IPS-15b (cell line): Measurements from ENCODE around the gene TSR2.

Source experiments
- H3K27me3 ChIP-seq: one replicate; pipeline ENCODE4 v1.6.1; 2013; ENCODE audit warnings: low read length; ENCODE audit not compliant: control insufficient read depth, insufficient read depth
- H3K36me3 ChIP-seq: one replicate; pipeline ENCODE4 v1.6.1; 2013; ENCODE audit warnings: low read length; ENCODE audit not compliant: control insufficient read depth, insufficient read depth
- H3K4me1 ChIP-seq: one replicate; pipeline ENCODE4 v1.6.1; 2013; ENCODE audit warnings: mild to moderate bottlenecking, low read length; ENCODE audit not compliant: control insufficient read depth, insufficient read depth
- H3K4me3 ChIP-seq: one replicate; pipeline ENCODE4 v1.5.1; 2013; ENCODE audit warnings: low read depth, low read length
- H3K9ac ChIP-seq: one replicate; pipeline ENCODE4 v1.6.1; 2013; ENCODE audit warnings: low read depth, mild to moderate bottlenecking, low read length
- H3K9me3 ChIP-seq: one replicate; pipeline ENCODE4 v1.6.1; 2013; ENCODE audit warnings: mild to moderate bottlenecking, low read length; ENCODE audit not compliant: control insufficient read depth, insufficient read depth

Gene TSR2

DNA sequence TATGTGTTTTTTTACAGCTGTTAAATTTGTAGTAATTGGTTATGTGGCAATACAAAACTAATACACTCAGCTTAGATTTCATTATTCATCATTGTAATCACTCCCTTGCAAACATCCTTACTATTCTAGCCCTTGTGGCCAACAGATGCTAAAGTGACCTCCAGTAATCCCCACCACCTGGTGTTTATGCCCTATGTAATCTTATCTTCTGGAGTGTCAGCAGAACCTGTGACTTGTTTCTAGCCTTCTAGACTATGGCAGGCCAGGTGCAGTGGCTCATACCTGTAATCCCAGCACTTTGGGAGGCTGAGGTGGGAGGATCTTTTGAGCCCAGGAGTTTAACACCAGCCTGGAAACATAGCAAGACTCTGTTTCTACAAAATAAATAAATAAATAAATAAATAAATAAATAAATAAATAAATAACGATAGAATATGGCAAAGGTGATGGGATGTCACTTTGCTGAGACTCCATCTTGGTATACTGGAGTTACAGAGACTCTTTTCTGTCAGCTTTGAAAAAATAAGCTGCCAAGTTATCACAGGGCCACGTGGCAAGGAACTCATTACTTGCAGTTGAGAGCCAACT, 12.3 kb upstream of the TSR2 start:
- Histone ChIP-seq H3K27me3 (no peaks in the 10 kb centered on the region), H3K9ac (no peak overlapping the region), H3K4me3 (no peak overlapping the region), H3K4me1 (no peaks in the 10 kb centered on the region), H3K9me3 (no peaks in the 10 kb centered on the region), H3K36me3 (no peaks in the 10 kb centered on the region)

DNA sequence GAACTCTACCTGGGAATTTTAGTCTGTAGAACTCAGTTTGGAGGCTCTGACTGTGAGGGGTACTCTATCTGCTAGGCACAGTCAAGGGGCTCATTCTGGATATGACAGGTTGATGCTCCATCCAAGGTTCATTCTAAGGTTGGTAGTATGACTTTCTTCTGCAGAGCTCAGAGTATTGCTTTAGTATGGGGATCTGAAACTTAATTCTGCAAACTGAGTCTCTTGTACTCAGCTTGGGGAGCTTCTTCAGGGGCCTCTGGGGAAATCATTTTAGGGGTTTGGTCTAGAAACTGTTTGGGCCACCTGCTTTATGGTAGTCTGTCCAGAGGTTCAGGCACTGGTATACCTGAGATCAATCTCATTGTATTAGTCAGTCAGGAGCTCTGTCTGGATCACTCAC, 9.7 kb upstream of the TSR2 start:
- Histone ChIP-seq H3K9ac (no peak overlapping the region), H3K4me3 (no peak overlapping the region), H3K9me3 (no peaks in the 10 kb centered on the region), H3K36me3 (no peaks in the 10 kb centered on the region), H3K4me1 (no peaks in the 10 kb centered on the region), H3K27me3 (no peaks in the 10 kb centered on the region)

DNA sequence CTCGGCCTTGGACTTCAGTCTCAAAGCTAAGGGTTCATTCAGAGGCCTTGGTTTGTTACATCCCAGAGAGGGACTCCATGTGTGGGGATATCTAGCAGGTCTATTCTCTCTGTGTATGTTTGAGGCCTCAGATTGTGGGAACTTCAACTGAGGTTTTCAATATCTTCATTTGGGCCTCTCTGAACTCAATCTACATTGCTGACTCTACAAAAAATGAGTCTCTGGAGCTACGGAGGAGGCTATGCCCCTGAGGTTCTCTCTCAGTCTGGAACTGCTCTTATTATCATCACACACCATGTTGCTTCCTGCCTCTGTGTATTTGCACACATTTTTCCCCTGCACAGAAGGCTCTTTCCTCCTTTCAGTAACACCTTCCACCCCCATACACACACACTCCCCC, 5.1 kb upstream of the TSR2 start:
- H3K4me1 ChIP-seq = no peaks in the 10 kb centered on the region
- H3K36me3 ChIP-seq = no peaks in the 10 kb centered on the region
- no peak overlapping the region for H3K4me3 ChIP-seq
- H3K27me3 ChIP-seq = no peaks in the 10 kb centered on the region
- no peak overlapping the region for H3K9ac ChIP-seq
- no peaks in the 10 kb centered on the region for H3K9me3 ChIP-seq

DNA sequence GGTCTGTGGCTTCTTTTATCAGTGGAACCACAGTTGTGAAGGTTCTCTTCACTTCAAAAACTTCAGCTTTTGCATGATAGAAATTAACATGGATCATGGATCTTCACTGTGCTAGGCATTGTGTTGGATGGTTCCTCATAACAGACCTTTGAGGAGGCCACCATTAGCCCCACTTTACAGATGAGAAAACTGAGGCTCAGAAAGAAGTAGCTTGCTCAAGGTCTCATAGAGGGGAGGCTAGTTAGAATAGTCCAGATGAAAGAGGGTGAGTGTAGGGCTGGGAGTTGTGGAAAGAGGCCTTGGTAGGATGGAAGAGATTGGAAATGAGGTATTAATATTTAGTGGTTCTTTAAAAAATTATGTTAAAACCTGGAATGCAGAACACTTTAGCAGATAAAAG, 2.6 kb downstream of the TSR2 start:
- H3K36me3 ChIP-seq = peaks cover 9% of the 10 kb centered on the region
- H3K9me3 ChIP-seq = no peaks in the 10 kb centered on the region
- H3K4me1 ChIP-seq = no peaks in the 10 kb centered on the region
- H3K9ac ChIP-seq = no peak overlapping the region
- H3K4me3 ChIP-seq = no peak overlapping the region
- H3K27me3 ChIP-seq = no peaks in the 10 kb centered on the region

DNA sequence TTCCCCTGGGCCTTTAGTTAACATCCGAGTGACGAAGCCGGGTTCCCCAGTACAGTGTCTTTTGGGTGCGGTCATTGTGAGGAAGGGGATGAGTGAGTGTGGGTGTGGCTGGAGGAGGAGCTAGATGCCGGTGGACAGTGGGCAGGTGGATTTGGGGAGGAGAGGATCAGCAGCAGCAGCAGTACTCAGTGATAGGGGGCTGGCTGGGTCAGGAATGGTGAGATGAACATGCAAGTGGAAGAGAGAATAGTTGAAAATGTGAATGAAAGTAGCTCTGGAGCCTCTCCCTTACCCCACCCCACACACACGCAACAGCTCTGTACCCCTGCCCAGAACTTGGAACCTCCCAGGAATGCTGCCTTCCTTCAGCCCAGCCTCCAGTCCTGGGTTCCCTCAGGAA, 4.5 kb downstream of the TSR2 start:
- Histone ChIP-seq H3K36me3 (peaks cover 14% of the 10 kb centered on the region), H3K9me3 (no peaks in the 10 kb centered on the region), H3K4me3 (no peak overlapping the region), H3K4me1 (no peaks in the 10 kb centered on the region), H3K9ac (no peak overlapping the region), H3K27me3 (no peaks in the 10 kb centered on the region)

DNA sequence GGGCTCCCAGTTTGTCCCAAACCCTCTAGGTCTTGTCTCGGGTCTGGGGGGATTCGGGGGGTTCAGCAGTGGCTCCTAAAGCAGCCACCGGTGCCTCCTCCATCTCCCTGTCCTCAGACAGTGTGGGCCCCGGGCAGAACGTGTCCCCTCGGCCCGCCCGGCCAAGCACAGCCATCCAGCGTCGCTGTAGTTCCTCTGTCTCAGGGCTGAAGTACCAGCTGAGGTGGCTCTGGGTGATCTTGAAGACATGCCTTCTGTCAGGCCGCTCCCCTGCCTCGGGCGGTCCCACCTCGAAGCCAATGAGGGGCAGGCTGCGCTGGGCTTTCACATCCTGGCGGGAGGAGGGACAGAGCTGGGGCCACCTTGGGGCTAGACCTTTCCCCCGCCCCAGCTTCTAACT, 5.9 kb downstream of the TSR2 start:
- Histone ChIP-seq H3K9me3 (no peaks in the 10 kb centered on the region), H3K27me3 (no peaks in the 10 kb centered on the region), H3K9ac (no peak overlapping the region), H3K4me1 (no peaks in the 10 kb centered on the region), H3K4me3 (no peak overlapping the region), H3K36me3 (peaks cover 14% of the 10 kb centered on the region)

DNA sequence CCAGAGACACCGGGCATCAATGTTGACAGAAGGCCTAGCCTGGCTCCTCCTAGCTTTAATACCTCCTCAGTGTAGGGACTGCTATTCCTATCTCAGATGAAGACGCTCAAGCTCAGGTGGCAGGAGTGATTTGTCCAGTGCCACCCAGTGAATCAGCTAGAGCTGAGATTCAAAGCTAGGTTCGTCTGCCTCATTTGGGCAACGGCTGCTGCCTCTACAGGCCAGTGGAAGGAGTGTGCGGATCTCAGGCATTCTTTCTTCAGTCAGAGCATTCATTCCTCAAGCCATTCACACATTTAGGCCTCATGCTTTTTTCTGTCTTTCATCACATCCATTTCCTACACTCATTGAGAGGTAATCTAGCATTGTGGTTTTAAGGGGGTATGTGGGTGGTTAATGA, 7.3 kb downstream of the TSR2 start:
- H3K9ac ChIP-seq = no peak overlapping the region
- no peak overlapping the region for H3K4me3 ChIP-seq
- H3K36me3 ChIP-seq = peaks cover 14% of the 10 kb centered on the region
- H3K9me3 ChIP-seq = no peaks in the 10 kb centered on the region
- no peaks in the 10 kb centered on the region for H3K27me3 ChIP-seq
- no peaks in the 10 kb centered on the region for H3K4me1 ChIP-seq

DNA sequence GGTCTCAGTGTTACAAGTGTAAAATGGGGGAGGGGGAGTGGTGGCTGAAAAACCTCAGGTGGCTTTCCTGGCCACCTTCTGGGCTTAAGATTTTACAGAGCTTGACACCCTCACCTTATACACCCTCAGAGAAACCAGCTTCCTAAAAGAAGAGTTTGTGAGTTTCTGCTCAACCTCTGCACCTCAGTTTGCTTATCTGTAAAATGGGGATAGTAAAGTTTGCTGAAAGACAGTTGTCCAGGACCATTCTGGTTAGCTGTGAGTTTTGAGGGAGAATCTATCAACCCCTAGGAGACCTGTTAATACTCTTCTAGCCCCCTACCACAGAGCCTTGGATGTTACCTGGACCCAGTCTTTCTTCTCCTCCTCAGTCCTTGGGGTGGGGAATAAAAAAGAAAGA, 9.7 kb downstream of the TSR2 start:
- Histone ChIP-seq H3K9me3 (no peaks in the 10 kb centered on the region), H3K9ac (no peak overlapping the region), H3K4me3 (no peak overlapping the region), H3K27me3 (no peaks in the 10 kb centered on the region), H3K36me3 (peaks cover 13% of the 10 kb centered on the region), H3K4me1 (no peaks in the 10 kb centered on the region)

DNA sequence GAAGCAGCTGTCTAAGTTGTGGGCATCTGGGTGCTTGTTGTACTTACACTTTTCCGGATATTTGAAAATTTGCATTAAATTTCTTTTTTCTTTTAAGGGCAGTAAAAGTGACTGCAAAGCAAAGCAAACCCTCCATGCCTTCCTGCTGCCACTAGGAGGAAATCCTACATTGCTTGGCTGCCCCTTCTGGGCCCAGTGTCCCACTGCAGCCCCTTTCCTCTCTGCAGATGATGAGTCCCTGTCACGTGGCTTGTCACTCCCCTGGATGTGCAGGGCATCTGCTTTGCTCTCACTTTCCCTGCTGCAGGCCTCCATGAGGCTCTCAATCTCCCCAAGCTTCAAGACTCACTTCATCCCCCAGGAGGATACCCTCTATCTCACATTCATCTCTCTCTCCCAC, 12.7 kb downstream of the TSR2 start:
- Histone ChIP-seq H3K9me3 (no peaks in the 10 kb centered on the region), H3K4me1 (no peaks in the 10 kb centered on the region), H3K36me3 (peaks cover 15% of the 10 kb centered on the region), H3K9ac (no peak overlapping the region), H3K27me3 (no peaks in the 10 kb centered on the region), H3K4me3 (no peak overlapping the region)

DNA sequence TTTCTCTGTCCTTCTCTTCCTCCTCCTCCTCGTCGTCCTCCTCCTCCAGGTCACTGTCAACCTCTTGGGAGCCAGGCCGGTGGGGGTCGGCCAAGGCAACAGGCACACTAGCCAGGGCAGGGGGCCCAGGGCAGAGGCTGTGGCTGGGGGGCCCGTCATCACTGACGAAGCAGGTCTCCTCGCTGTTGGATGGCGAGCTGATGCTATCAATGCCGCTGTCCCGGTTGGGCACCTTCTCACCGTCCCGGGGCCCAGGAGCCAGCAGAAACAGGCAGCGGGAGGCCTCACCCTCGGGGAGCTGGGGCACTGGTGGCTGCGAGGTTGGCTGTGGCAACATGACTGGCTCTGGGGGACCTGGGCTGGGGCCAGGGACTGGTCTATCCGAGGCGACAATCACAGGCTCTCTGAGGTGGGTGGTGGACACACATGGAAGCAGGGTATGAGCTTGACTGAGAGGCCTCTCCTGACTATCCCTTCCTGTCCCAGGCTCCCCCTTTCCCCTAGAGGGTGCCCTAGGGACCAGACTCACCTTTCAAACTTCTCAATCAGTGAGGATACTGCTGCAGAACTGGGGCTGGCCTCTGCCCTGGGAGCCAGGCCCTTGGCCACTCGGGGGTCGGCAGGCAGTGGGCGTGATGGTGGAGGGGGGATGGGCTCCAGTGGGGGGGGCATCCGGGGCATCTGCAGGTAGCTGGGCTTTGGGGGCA, 30.0 kb downstream of the TSR2 start:
- Histone ChIP-seq H3K27me3 (no peaks in the 10 kb centered on the region), H3K9ac (no peak overlapping the region), H3K36me3 (peaks cover 12% of the 10 kb centered on the region), H3K4me1 (no peaks in the 10 kb centered on the region), H3K4me3 (no peak overlapping the region), H3K9me3 (peaks cover 4% of the 10 kb centered on the region)

DNA sequence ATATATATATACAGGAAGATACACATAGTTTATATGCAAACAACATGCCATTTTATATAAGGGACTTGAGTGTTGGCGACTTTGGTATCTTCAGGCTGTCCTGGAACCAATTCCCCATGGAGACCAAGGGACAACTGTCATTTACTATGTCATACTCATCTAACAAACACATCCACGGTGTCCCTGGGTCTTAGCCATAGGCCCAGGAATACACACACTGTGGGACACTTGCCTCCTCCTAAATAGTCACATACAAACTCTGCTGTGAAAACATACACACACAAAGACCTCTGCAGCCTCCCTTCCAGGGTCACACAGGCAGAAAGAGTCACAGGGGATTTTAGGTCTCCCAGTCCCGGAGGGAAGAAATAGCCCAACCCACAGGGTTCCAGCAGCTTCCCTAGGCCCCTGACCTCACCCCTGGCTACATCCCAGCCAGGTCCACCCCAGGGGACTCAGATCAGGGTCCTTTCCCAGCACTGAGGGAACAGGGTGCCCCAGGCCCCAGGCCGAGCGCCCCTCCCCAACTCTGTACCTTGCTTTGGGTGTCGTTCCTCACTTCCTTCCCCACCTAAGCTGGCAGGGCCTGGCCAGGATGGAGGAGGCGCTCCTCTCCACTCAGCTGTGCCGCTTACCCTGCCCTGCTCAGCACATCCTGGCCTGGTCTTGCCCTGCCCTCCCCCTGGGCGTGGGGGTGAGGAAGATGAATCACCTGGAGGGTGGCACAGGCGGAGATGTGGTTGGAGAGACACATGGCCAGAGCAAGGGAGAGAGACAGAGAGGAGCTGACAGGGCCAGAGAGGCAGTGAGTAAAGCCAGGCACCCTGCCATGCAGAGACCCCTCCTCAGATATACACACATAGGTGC, 34.0 kb downstream of the TSR2 start:
- Histone ChIP-seq H3K27me3 (no peaks in the 10 kb centered on the region), H3K9ac (no peak overlapping the region), H3K4me1 (peaks cover 3% of the 10 kb centered on the region), H3K4me3 (no peak overlapping the region), H3K9me3 (peaks cover 4% of the 10 kb centered on the region), H3K36me3 (no peaks in the 10 kb centered on the region)
